Measurements from ENCODE around the gene ROBO4.

DNA sequence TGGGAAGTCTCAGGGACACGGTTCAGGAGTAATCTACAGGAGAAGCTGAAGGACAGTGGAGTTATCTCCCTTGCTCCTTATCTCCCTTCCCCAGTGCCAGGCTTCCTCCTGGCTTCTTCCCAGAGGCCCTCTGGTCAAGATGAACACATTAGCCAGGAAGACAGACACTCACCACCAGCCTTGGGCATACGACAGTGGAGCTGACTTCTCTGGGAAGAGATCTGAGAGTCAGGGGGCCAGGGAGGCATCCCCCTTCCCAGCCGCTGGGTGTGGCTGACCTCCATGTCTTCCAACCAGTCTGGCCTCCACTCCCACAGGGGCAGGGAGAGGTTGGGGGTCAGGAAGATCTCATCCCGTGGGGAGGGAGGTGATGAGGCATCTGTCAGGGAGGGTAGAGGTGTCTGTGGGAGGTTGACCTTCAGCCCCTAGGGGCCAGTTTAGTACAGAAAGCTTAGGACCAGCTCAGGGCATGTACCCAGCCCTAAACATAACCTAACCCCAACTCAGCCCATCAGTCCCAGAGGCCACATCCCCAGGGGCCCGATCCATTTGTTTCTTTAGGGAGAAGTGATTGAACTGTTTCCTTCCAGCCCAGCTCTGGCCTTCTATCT is 12.7 kb downstream of the ROBO4 start:
- TF ChIP-seq, protein P1, sequence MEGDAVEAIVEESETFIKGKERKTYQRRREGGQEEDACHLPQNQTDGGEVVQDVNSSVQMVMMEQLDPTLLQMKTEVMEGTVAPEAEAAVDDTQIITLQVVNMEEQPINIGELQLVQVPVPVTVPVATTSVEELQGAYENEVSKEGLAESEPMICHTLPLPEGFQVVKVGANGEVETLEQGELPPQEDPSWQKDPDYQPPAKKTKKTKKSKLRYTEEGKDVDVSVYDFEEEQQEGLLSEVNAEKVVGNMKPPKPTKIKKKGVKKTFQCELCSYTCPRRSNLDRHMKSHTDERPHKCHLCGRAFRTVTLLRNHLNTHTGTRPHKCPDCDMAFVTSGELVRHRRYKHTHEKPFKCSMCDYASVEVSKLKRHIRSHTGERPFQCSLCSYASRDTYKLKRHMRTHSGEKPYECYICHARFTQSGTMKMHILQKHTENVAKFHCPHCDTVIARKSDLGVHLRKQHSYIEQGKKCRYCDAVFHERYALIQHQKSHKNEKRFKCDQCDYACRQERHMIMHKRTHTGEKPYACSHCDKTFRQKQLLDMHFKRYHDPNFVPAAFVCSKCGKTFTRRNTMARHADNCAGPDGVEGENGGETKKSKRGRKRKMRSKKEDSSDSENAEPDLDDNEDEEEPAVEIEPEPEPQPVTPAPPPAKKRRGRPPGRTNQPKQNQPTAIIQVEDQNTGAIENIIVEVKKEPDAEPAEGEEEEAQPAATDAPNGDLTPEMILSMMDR (IDR thresholded peaks at IDR 0.05), result no peak
- no peak for TF ChIP-seq POLR2A (IDR thresholded peaks at IDR 0.05)

Measured in Peyer's patch (tissue), 4 donors.